ENCODE results near the gene SYT17.
A peak's percentile ranks its signal among the peaks of the same experiment; 100 is the strongest.

Gene SYT17

DNA sequence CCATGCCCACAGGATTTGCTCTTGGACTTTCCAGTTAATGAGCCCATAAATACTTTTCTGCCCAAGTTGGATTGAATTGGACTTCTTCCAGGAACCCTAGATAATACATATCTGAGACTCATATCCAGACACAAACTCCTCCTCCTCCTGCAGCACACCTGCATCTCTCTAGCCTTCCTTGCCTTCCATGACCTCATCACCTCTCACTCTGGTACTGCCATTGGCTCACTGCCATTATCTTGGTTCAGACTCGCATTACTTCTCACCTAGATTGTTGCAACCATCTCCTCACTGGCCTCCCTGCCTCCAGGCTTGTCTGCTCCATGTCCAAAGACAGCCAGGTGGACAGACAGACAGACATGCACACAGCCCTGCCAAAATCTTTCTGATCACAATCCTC lies 4.8 kb upstream of the SYT17 start:
- no peak overlapping the region for H3K4me2 ChIP-seq (ENCODE audit: low read length)
- H3K27me3 ChIP-seq (ENCODE audit: control insufficient read depth, insufficient read depth, low read length) = no peaks in the 10 kb centered on the region
- H3K27ac ChIP-seq = no peak overlapping the region
- H3K79me2 ChIP-seq = no peaks in the 10 kb centered on the region
- H3K4me1 ChIP-seq = no peaks in the 10 kb centered on the region
- TF ChIP-seq, protein P1, sequence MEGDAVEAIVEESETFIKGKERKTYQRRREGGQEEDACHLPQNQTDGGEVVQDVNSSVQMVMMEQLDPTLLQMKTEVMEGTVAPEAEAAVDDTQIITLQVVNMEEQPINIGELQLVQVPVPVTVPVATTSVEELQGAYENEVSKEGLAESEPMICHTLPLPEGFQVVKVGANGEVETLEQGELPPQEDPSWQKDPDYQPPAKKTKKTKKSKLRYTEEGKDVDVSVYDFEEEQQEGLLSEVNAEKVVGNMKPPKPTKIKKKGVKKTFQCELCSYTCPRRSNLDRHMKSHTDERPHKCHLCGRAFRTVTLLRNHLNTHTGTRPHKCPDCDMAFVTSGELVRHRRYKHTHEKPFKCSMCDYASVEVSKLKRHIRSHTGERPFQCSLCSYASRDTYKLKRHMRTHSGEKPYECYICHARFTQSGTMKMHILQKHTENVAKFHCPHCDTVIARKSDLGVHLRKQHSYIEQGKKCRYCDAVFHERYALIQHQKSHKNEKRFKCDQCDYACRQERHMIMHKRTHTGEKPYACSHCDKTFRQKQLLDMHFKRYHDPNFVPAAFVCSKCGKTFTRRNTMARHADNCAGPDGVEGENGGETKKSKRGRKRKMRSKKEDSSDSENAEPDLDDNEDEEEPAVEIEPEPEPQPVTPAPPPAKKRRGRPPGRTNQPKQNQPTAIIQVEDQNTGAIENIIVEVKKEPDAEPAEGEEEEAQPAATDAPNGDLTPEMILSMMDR (IDR thresholded peaks at IDR 0.05) = no peak
- H3K9me3 ChIP-seq (ENCODE audit: control insufficient read depth, low read length) = no peaks in the 10 kb centered on the region
- H2AFZ ChIP-seq = no peak overlapping the region
- no peak overlapping the region for H3K4me3 ChIP-seq (ENCODE audit: low read depth, low read length)
- H3K9ac ChIP-seq = no peak overlapping the region
- no peaks in the 10 kb centered on the region for H3K36me3 ChIP-seq (ENCODE audit: control insufficient read depth, insufficient read depth, low read length)

DNA sequence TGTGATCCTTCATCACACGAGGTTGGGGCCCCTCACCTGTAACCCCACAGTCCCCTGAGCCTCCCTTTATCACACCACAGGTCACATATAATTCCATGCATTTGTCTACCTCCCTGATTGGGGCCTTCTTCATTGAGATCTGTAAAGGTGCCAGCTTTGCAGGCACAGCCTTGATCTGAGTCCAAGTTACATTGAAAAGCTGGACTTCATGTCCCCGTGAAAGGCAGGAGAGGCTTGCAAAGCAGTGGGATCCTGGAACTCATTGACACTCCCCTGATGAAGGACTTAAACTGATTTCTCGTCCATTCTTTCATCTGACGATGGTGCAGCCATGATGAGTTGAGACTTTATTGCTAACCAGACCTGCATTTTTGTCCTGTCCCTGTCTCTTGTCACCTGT lies 3.8 kb upstream of the SYT17 start:
- H2AFZ ChIP-seq = no peak overlapping the region
- H3K9ac ChIP-seq = no peak overlapping the region
- peaks cover 2% of the 10 kb centered on the region for H3K4me1 ChIP-seq
- TF ChIP-seq, protein P1 (IDR thresholded peaks at IDR 0.05) = no peak
- H3K79me2 ChIP-seq = no peaks in the 10 kb centered on the region
- H3K27me3 ChIP-seq (ENCODE audit: control insufficient read depth, insufficient read depth, low read length) = no peaks in the 10 kb centered on the region
- no peaks in the 10 kb centered on the region for H3K36me3 ChIP-seq (ENCODE audit: control insufficient read depth, insufficient read depth, low read length)
- no peak overlapping the region for H3K4me3 ChIP-seq (ENCODE audit: low read depth, low read length)
- H3K27ac ChIP-seq = no peak overlapping the region
- H3K9me3 ChIP-seq (ENCODE audit: control insufficient read depth, low read length) = no peaks in the 10 kb centered on the region
- no peak overlapping the region for H3K4me2 ChIP-seq (ENCODE audit: low read length)

DNA sequence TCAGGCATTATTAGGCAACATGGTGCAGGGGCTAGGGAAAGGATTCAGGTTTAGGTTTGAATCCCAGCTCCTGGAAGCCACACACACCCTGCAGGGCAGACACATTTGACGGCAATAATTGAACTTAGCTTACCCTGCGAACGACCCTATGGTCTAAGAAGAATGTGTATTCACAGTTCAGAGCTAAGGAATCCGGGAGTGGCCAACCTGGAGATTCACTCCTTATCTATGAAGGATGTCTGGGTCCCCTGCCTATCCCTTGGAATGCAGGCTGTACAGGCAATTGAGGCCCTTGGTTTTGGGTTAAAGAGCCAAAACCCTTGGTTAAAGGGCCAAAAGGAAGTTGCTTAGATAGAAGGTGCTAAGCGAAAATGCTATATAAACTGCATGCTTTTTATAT lies 2.9 kb upstream of the SYT17 start:
- Histone ChIP-seq H3K9ac (no peak overlapping the region), H3K4me2 (ENCODE audit: low read length) (no peak overlapping the region), H3K27me3 (ENCODE audit: control insufficient read depth, insufficient read depth, low read length) (no peaks in the 10 kb centered on the region), H3K79me2 (no peaks in the 10 kb centered on the region), H3K27ac (no peak overlapping the region), H3K4me1 (peaks cover 6% of the 10 kb centered on the region), H3K36me3 (ENCODE audit: control insufficient read depth, insufficient read depth, low read length) (no peaks in the 10 kb centered on the region), H2AFZ (no peak overlapping the region), H3K4me3 (ENCODE audit: low read depth, low read length) (no peak overlapping the region), H3K9me3 (ENCODE audit: control insufficient read depth, low read length) (no peaks in the 10 kb centered on the region)
- TF ChIP-seq, protein P1 (IDR thresholded peaks at IDR 0.05) = no peak

DNA sequence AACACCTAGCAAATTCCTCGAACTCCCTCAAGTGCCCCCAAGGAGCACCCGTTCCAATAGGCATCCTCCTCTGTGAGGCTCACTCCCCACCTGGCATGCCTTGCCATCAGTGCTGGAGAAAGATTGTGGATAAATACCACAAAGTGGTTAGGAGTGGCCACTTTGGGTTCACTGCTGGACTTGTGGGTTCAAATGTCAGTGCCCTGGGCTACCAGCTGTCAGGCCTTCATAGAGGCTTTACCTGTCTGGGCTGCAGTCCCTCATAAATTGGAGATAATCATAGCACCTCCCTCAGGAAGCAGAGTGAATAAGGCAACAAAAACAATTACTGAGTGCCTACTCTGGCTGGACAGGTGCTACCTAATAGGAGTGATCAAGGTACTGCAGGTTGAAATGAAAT lies 1.5 kb upstream of the SYT17 start:
- Histone ChIP-seq H3K4me3 (ENCODE audit: low read depth, low read length) (no peak overlapping the region), H3K79me2 (no peaks in the 10 kb centered on the region), H3K4me2 (ENCODE audit: low read length) (no peak overlapping the region), H3K4me1 (peaks cover 6% of the 10 kb centered on the region), H3K9ac (no peak overlapping the region), H3K27ac (no peak overlapping the region), H3K36me3 (ENCODE audit: control insufficient read depth, insufficient read depth, low read length) (no peaks in the 10 kb centered on the region), H3K9me3 (ENCODE audit: control insufficient read depth, low read length) (no peaks in the 10 kb centered on the region), H2AFZ (no peak overlapping the region), H3K27me3 (ENCODE audit: control insufficient read depth, insufficient read depth, low read length) (no peaks in the 10 kb centered on the region)
- TF ChIP-seq, protein P1 (IDR thresholded peaks at IDR 0.05) = no peak

DNA sequence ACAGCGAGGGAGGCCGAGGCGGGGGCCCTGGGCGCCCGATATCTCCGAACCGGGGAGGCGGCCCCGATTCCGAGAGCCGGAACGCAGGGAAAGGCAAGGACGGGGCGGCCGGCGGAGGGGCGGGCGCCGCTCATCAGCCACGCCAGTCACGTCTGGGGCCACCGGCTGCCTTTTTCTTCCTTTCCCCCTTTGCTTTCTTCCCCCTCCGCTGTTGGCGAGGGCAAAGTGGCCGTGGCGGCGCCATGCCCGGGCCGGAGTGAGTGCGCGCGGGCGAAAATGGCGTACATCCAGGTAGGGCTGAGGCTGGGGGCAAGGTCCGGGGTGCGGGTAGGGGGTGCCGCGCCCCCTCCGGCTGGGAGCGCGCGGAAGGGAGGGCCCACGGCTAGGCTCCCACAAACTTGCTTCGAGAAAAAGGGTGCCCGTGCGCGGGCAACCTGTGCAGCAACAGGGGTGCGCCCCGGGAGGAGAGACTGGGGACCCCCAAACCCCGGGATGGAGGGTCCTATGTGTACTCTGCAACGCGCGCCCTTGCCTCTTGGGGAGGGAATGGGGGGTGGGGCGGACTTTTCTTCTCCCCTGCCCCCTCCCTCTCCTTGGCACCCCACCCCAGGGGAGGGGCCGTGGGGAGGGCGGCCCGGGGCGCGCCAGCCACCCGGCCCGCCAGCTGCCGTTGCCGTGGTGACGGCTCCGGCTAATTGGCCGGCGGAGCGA lies 486 bp downstream of the SYT17 start:
- H3K4me3 ChIP-seq (ENCODE audit: low read depth, low read length) = peak overlapping the region; percentile 79
- H3K27ac ChIP-seq = peak overlapping the region; percentile 82
- H3K27me3 ChIP-seq (ENCODE audit: control insufficient read depth, insufficient read depth, low read length) = no peaks in the 10 kb centered on the region
- TF ChIP-seq, protein P1 (IDR thresholded peaks at IDR 0.05) = no peak
- H3K4me1 ChIP-seq = peaks cover 6% of the 10 kb centered on the region
- H3K9me3 ChIP-seq (ENCODE audit: control insufficient read depth, low read length) = no peaks in the 10 kb centered on the region
- H3K4me2 ChIP-seq (ENCODE audit: low read length) = peak overlapping the region; percentile 94
- H3K9ac ChIP-seq = peak overlapping the region; percentile 63
- no peaks in the 10 kb centered on the region for H3K36me3 ChIP-seq (ENCODE audit: control insufficient read depth, insufficient read depth, low read length)
- H2AFZ ChIP-seq = peak overlapping the region; percentile 99
- H3K79me2 ChIP-seq = no peaks in the 10 kb centered on the region

Data from parathyroid adenoma (tissue), 2 donors.